Eye (tissue), 1 donor: ENCODE measurements around the gene NTNG1.
A peak's percentile ranks its signal among the peaks of the same experiment; 100 is the strongest.

Experiments used
- DNase-seq: peaks from one replicate; pipeline ENCODE4 v3.0.0-alpha.2; 2015

Gene NTNG1

GRCh38 chr1:107525961-107526360, 385.1 kb downstream of the NTNG1 start:
- DNase-seq, result no peak

GRCh38 chr1:107526524-107527198, 385.8 kb downstream of the NTNG1 start:
- DNase-seq, result no peak

GRCh38 chr1:107529511-107530149, 388.8 kb downstream of the NTNG1 start:
- peak; percentile 84 for DNase-seq

- no peak for DNase-seq
These were observed 389.7 kb downstream of the NTNG1 start for GRCh38 chr1:107530543-107530942.

GRCh38 chr1:107531065-107531908, 390.4 kb downstream of the NTNG1 start:
- DNase-seq, result peak; percentile 11

- no peak for DNase-seq
These were observed 391.5 kb downstream of the NTNG1 start for GRCh38 chr1:107532318-107532717.
